ENCODE data around the gene TESK2.

The TESK2 gene

DNA sequence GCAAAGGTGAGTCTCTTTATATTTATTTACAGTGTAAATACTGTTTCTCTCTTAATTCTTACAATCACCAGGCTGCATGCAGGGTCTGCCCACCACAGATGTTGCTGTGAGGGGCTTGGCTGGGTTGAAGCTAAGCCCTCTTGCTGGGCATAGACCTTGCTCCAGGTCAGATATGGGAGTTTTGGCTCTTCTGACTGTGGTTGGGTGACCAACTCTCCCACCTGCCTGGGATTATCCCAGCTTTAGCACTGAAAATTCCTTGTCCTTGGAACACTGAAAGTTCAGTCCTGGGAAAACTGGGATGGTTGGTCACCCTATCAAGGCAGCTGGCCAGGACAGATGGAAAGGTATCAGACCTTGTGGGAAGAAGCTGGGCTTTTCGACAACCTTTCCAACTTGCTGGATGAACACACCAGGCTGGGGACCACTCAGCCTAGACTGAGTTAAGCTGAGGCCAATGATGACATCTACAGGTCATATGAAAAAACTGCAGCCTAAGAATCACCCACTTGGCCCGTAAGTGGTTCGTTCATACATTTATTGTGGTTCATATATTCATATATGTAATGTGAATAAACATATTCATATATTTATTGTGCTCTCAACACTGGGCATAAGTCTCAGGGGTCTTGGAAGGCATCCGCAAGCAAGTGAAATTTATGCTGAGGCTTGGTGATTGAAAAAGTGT lies 190.8 kb downstream of the TESK2 start:
- peak; percentile 65 for DNase-seq

DNA sequence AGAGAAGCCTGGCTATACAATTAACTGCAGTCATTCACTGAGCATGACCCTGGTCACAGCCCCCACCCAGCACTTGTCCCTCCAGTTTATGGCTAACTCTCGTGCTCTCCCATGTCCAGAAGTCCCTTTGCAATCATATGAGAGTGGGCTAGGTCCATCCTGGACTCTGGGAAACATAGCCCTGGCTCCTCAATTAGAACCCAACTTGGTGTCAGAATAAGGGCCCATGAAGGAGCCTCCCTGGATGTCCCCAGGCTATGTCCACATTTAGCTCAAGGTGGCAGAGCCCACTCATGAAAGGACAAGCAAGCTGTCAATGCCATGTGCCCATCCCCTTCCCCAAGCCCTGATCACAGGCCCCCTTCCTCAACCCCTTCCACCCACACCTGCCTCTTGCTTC lies 191.7 kb downstream of the TESK2 start:
- DNase-seq = no peak

DNA sequence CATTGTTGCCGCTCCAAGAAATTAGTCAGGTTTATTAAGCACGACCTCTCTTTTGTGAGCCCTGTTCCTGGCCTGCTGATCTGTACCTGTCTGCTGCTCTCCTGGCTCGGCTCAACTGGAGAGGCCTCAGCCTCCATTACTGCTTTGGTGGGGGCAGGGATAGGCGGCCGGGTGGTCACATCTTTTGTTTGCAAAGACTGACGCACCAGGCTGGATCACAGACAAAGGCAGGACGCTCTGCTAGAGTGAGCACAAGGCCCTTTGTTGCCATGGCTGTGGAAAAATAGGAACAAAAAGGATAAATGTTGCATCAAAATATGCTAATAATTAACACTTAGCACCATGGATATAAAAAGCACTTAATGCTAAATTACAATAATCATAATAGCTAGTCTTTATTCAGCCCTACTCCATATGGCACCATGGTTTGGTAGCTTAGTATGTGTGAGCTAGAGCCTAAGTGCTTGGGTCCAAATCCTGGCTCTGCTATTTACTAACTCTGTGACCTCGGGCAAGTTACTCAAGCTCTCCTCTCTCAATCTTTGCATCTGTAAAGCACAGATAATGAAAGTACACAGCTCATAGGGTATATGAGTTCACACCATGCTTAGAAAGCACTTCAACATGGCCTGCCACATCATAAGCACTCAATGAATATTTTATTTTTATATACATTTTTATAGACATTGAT lies 193.2 kb downstream of the TESK2 start:
- DNase-seq = no peak
